Mesothelial cell of epicardium (in vitro differentiated cells): ENCODE measurements around the gene VWC2L. TPM values are rescaled to one million over a fixed set of nuclear protein-coding genes. Genes with fewer than 3 reads are reported as not detected.

Experiments used
- DNase-seq, 2 experiments: peaks; one replicate each; pipeline ENCODE4 v3.0.0; 2021; ENCODE audit warnings: low spot score in 2 of 2; ENCODE audit not compliant: unreplicated experiment in 2 of 2
- H3K27ac Mint-ChIP-seq: 2 replicates; pipeline ENCODE4 v1.8.0; 2021; ENCODE audit warnings: mixed read lengths
- H3K27me3 Mint-ChIP-seq: 2 replicates; pipeline ENCODE4 v1.8.0; 2021; ENCODE audit warnings: low read depth, mixed read lengths
- H3K36me3 Mint-ChIP-seq: 2 replicates; pipeline ENCODE4 v1.8.0; 2021; ENCODE audit warnings: mixed read lengths
- H3K4me1 Mint-ChIP-seq: 2 replicates; pipeline ENCODE4 v1.8.0; 2021; ENCODE audit warnings: mixed read lengths
- H3K4me3 Mint-ChIP-seq: 2 replicates; pipeline ENCODE4 v1.8.0; 2021; ENCODE audit warnings: mild to moderate bottlenecking, moderate library complexity, mixed read lengths
- H3K9me3 Mint-ChIP-seq: 2 replicates; pipeline ENCODE4 v1.8.0; 2021; ENCODE audit warnings: mixed read lengths
- total RNA-seq: library from RNA; stranded (reverse); gene quantifications from 3 replicates; pipeline ENCODE4 v1.2.1, GENCODE V29; 2021
- TF ChIP-seq, protein P1 (sequence below): fragments of 200-600 bp; sonication (generic); IDR thresholded peaks from one replicate; pipeline ENCODE4 v1.5.0; 2021; ENCODE audit warnings: antibody characterized with exemption; ENCODE audit not compliant: unreplicated experiment

Gene VWC2L
- total RNA-seq, 1 donor from 2014 or later = not detected

DNA sequence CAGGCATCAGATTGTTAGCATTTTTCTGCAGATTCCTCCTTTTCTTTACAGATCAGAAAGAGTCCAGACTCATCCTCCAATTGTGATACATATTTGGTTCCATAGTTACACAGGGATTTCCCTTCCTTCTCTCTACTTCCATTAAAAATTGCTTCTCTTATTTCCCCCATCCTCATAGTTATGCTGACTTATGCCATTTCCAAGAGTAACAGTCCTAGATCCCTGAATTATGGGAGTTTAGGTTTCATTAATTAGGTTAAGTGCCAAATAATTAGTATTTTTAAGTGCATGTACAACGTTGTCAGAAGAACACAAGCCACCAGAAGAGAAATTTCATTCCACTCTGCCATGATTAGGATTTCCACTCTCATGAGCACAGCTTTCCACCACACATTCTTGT lies 200.2 kb downstream of the VWC2L start:
- H3K27ac Mint-ChIP-seq = no peak overlapping the region
- TF ChIP-seq, protein P1, sequence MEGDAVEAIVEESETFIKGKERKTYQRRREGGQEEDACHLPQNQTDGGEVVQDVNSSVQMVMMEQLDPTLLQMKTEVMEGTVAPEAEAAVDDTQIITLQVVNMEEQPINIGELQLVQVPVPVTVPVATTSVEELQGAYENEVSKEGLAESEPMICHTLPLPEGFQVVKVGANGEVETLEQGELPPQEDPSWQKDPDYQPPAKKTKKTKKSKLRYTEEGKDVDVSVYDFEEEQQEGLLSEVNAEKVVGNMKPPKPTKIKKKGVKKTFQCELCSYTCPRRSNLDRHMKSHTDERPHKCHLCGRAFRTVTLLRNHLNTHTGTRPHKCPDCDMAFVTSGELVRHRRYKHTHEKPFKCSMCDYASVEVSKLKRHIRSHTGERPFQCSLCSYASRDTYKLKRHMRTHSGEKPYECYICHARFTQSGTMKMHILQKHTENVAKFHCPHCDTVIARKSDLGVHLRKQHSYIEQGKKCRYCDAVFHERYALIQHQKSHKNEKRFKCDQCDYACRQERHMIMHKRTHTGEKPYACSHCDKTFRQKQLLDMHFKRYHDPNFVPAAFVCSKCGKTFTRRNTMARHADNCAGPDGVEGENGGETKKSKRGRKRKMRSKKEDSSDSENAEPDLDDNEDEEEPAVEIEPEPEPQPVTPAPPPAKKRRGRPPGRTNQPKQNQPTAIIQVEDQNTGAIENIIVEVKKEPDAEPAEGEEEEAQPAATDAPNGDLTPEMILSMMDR = no peak
- H3K36me3 Mint-ChIP-seq = no peaks in the 10 kb centered on the region
- no peak for DNase-seq
- H3K9me3 Mint-ChIP-seq = peaks cover 24% of the 10 kb centered on the region
- no peaks in the 10 kb centered on the region for H3K27me3 Mint-ChIP-seq
- H3K4me1 Mint-ChIP-seq = peaks cover 9% of the 10 kb centered on the region
- H3K4me3 Mint-ChIP-seq = no peak overlapping the region

GRCh38 chr2:214624166-214624760 lies 213.4 kb downstream of the VWC2L start:
- H3K36me3 Mint-ChIP-seq = no peaks in the 10 kb centered on the region
- no peak for DNase-seq
- TF ChIP-seq, protein P1 = no peak
- no peak overlapping the region for H3K4me3 Mint-ChIP-seq
- no peak overlapping the region for H3K27ac Mint-ChIP-seq
- peaks cover 5% of the 10 kb centered on the region for H3K4me1 Mint-ChIP-seq
- no peaks in the 10 kb centered on the region for H3K27me3 Mint-ChIP-seq
- no peaks in the 10 kb centered on the region for H3K9me3 Mint-ChIP-seq

GRCh38 chr2:214628091-214628490 lies 217.2 kb downstream of the VWC2L start:
- no peaks in the 10 kb centered on the region for H3K9me3 Mint-ChIP-seq
- peaks cover 5% of the 10 kb centered on the region for H3K4me1 Mint-ChIP-seq
- DNase-seq = no peak
- H3K27me3 Mint-ChIP-seq = no peaks in the 10 kb centered on the region
- H3K4me3 Mint-ChIP-seq = no peak overlapping the region
- TF ChIP-seq, protein P1 = no peak
- no peak overlapping the region for H3K27ac Mint-ChIP-seq
- no peaks in the 10 kb centered on the region for H3K36me3 Mint-ChIP-seq
